Mesothelial cell of epicardium (in vitro differentiated cells): ENCODE data around the gene HSPA12A. TPM values are rescaled to one million over a fixed set of nuclear protein-coding genes. Genes with fewer than 3 reads are reported as not detected.

Source experiments
- DNase-seq, 2 experiments: peaks; one replicate each; pipeline ENCODE4 v3.0.0; 2021; ENCODE audit warnings: low spot score in 2 of 2; ENCODE audit not compliant: unreplicated experiment in 2 of 2
- H3K27ac Mint-ChIP-seq: 2 replicates; pipeline ENCODE4 v1.8.0; 2021; ENCODE audit warnings: mixed read lengths
- H3K27me3 Mint-ChIP-seq: 2 replicates; pipeline ENCODE4 v1.8.0; 2021; ENCODE audit warnings: low read depth, mixed read lengths
- H3K36me3 Mint-ChIP-seq: 2 replicates; pipeline ENCODE4 v1.8.0; 2021; ENCODE audit warnings: mixed read lengths
- H3K4me1 Mint-ChIP-seq: 2 replicates; pipeline ENCODE4 v1.8.0; 2021; ENCODE audit warnings: mixed read lengths
- H3K4me3 Mint-ChIP-seq: 2 replicates; pipeline ENCODE4 v1.8.0; 2021; ENCODE audit warnings: mild to moderate bottlenecking, moderate library complexity, mixed read lengths
- H3K9me3 Mint-ChIP-seq: 2 replicates; pipeline ENCODE4 v1.8.0; 2021; ENCODE audit warnings: mixed read lengths
- CTCF ChIP-seq: fragments of 200-600 bp; sonication (generic); IDR thresholded peaks from one replicate; pipeline ENCODE4 v1.5.0; 2021; ENCODE audit warnings: antibody characterized with exemption; ENCODE audit not compliant: unreplicated experiment
- total RNA-seq: library from RNA; stranded (reverse); gene quantifications from 3 replicates; pipeline ENCODE4 v1.2.1, GENCODE V29; 2021

HSPA12A gene
- total RNA-seq, 1 donor from 2014 or later: 11.8 TPM

GRCh38 chr10:116707981-116708380 is 34.4 kb downstream of the HSPA12A start:
- Mint-ChIP-seq H3K36me3 (no peaks in the 10 kb centered on the region), H3K4me1 (peaks cover 15% of the 10 kb centered on the region), H3K27ac (no peak overlapping the region), H3K9me3 (no peaks in the 10 kb centered on the region), H3K27me3 (peaks cover 11% of the 10 kb centered on the region), H3K4me3 (no peak overlapping the region)
- DNase-seq: no peak
- no peak for TF ChIP-seq CTCF

- no peak for TF ChIP-seq CTCF
- Mint-ChIP-seq H3K36me3 (no peaks in the 10 kb centered on the region), H3K4me1 (peaks cover 5% of the 10 kb centered on the region), H3K4me3 (no peak overlapping the region), H3K27ac (no peak overlapping the region), H3K27me3 (peaks cover 18% of the 10 kb centered on the region), H3K9me3 (no peaks in the 10 kb centered on the region)
- no peak for DNase-seq
Observed at GRCh38 chr10:116706281-116706680, 36.1 kb downstream of the HSPA12A start.

GRCh38 chr10:116705498-116705897 is 36.9 kb downstream of the HSPA12A start:
- Mint-ChIP-seq H3K27me3 (peaks cover 16% of the 10 kb centered on the region), H3K4me1 (peaks cover 3% of the 10 kb centered on the region), H3K27ac (no peak overlapping the region), H3K4me3 (no peak overlapping the region), H3K9me3 (no peaks in the 10 kb centered on the region), H3K36me3 (no peaks in the 10 kb centered on the region)
- no peak for DNase-seq
- TF ChIP-seq CTCF: no peak

GRCh38 chr10:116704926-116705325 is 37.4 kb downstream of the HSPA12A start:
- Mint-ChIP-seq H3K27ac (no peak overlapping the region), H3K4me1 (peaks cover 3% of the 10 kb centered on the region), H3K9me3 (no peaks in the 10 kb centered on the region), H3K4me3 (no peak overlapping the region), H3K36me3 (no peaks in the 10 kb centered on the region), H3K27me3 (peaks cover 16% of the 10 kb centered on the region)
- no peak for DNase-seq
- no peak for TF ChIP-seq CTCF

GRCh38 chr10:116702165-116702564 is 40.2 kb downstream of the HSPA12A start:
- Mint-ChIP-seq H3K4me3 (no peak overlapping the region), H3K9me3 (no peaks in the 10 kb centered on the region), H3K4me1 (no peaks in the 10 kb centered on the region), H3K36me3 (no peaks in the 10 kb centered on the region), H3K27ac (no peak overlapping the region), H3K27me3 (peaks cover 34% of the 10 kb centered on the region)
- no peak for DNase-seq
- no peak for TF ChIP-seq CTCF
